T-cell (primary cell): ENCODE data around the gene TSPEAR. TPM values are rescaled to one million over a fixed set of nuclear protein-coding genes. Genes with fewer than 3 reads are reported as not detected.
"Not testable (repeated sequence)": the region's sequence is repeated elsewhere in the genome, so short reads cannot be mapped to it uniquely, and the experiment has no call there.

ENCODE experiments used
- ATAC-seq, 4 experiments: fragments of 200-7000 bp in 3 of 4; fragments of 150-1000 bp in 1 of 4; cut with Tn5 transposase; replicated peaks in 1 of 4; 1 replicate in 3 of 4; 2 replicates in 1 of 4; pipeline ENCODE4 v1.10.0; 2021; ENCODE audit warnings: moderate library complexity in 3 of 4, mild to moderate bottlenecking in 2 of 4, moderate number of reproducible peaks in 1 of 4
- CTCF ChIA-PET, 2 donors: fragments of 300-600 bp; sonication (Branson Sonifier 250); formaldehyde crosslinking; loops; one replicate each; lab custom pipeline; 2022; ENCODE audit warnings: antibody characterized with exemption in 2 of 2; lab: Charles Lee
- POLR2A ChIA-PET, 2 donors: fragments of 300-600 bp; sonication (Branson Sonifier 250); formaldehyde crosslinking; loops; one replicate each; lab custom pipeline; 2022; ENCODE audit warnings: antibody characterized with exemption in 2 of 2; lab: Charles Lee
- DNase-seq, 35 experiments: peaks; one replicate each; pipeline versions ENCODE4 v3.0.0 to v3.0.0-alpha.2; 2013 to 2023
- H3K27ac ChIP-seq: one replicate; pipeline ENCODE4 v1.5.1; 2013; ENCODE audit warnings: low read length
- H3K27me3 ChIP-seq, 2 experiments: replicated peaks in 1 of 2; 1 replicate in 1 of 2; 2 replicates in 1 of 2; pipeline versions ENCODE4 v1.6.1 to v1.7.0; 2013; ENCODE audit warnings: low read length in 1 of 2, mixed read lengths in 1 of 2; ENCODE audit not compliant: control insufficient read depth in 2 of 2, insufficient read depth in 2 of 2; ENCODE audit errors: extremely low read depth in 1 of 2
- H3K36me3 ChIP-seq, 2 donors: 1 replicate in 1 of 2; 2 replicates in 1 of 2; pipeline versions ENCODE4 v1.6.1 to v1.7.0; 2013; ENCODE audit warnings: low read length in 1 of 2; ENCODE audit not compliant: control insufficient read depth in 2 of 2, insufficient read depth in 1 of 2; ENCODE audit errors: extremely low read depth in 1 of 2
- H3K4me1 ChIP-seq, 2 experiments: 1 replicate in 1 of 2; 2 replicates in 1 of 2; pipeline versions ENCODE4 v1.6.1 to v1.7.0; 2013; ENCODE audit warnings: low read length in 2 of 2, mixed read lengths in 1 of 2; ENCODE audit not compliant: insufficient read depth in 2 of 2, control insufficient read depth in 1 of 2; ENCODE audit errors: extremely low read depth in 1 of 2
- H3K4me3 ChIP-seq, 2 donors: 1 replicate in 1 of 2; 2 replicates in 1 of 2; pipeline versions ENCODE4 v1.5.1 to v1.7.0; 2013; ENCODE audit warnings: mild to moderate bottlenecking in 2 of 2, low read length in 1 of 2, moderate library complexity in 1 of 2; ENCODE audit not compliant: control insufficient read depth in 1 of 2; ENCODE audit errors: extremely low read depth in 1 of 2
- H3K9me3 ChIP-seq: 2 replicates; pipeline ENCODE4 v1.7.0; 2013
- H3K27ac Mint-ChIP-seq, 2 donors: one replicate each; pipeline ENCODE4 v1.8.0; 2020 to 2021; ENCODE audit warnings: mild to moderate bottlenecking in 2 of 2, mixed read lengths in 2 of 2
- H3K27me3 Mint-ChIP-seq, 2 donors: one replicate each; pipeline ENCODE4 v1.8.0; 2021 to 2022; ENCODE audit warnings: mixed read lengths in 2 of 2
- H3K36me3 Mint-ChIP-seq: one replicate; pipeline ENCODE4 v1.8.0; 2021; ENCODE audit warnings: mixed read lengths
- H3K4me1 Mint-ChIP-seq, 3 donors: one replicate each; pipeline ENCODE4 v1.8.0; 2020 to 2022; ENCODE audit warnings: mixed read lengths in 3 of 3, mild to moderate bottlenecking in 1 of 3
- H3K4me3 Mint-ChIP-seq, 3 donors: one replicate each; pipeline ENCODE4 v1.8.0; 2020 to 2022; ENCODE audit warnings: mild to moderate bottlenecking in 3 of 3, mixed read lengths in 3 of 3, moderate library complexity in 3 of 3
- H3K9me3 Mint-ChIP-seq, 3 donors: one replicate each; pipeline ENCODE4 v1.8.0; 2020 to 2022; ENCODE audit warnings: mixed read lengths in 3 of 3
- WGBS: methylation state at CpG from one replicate; pipeline ENCODE4 v1.1.5; 2013; ENCODE audit warnings: missing lambda C conversion rate; ENCODE audit not compliant: insufficient coverage; 5-methylcytosine and 5-hydroxymethylcytosine counted together
- total RNA-seq, 35 experiments: library from RNA in 6 of 35; stranded (reverse) in 6 of 35; fragments of 120-200 nt in 1 of 35; gene quantifications; one replicate each; pipeline versions ENCODE4 v1.2.1 to v1.2.4 and lab custom pipeline; 2013 to 2026

The TSPEAR gene
- total RNA-seq, 5 donors from 2014 or later (not counting 1 experiment from before 2014, with no cell fraction given): not detected

GRCh38 chr21:44582055-44582454 is 129.3 kb downstream of the TSPEAR start:
- 73% methylated on average over 10 of the region's 15 CpGs for WGBS
- Mint-ChIP-seq H3K4me3 (no peak overlapping the region), H3K27ac (no peak overlapping the region), H3K9me3 (peaks cover 8 to 23% (median 16%) of the 10 kb centered on the region in 3 donors), H3K4me1 (peaks cover 20 to 24% (median 22%) of the 10 kb centered on the region in 3 donors), H3K27me3 (peaks cover 22 to 35% of the 10 kb centered on the region in 2 donors), H3K36me3 (no peaks in the 10 kb centered on the region)
- no peaks in the 10 kb centered on the region for H3K36me3 ChIP-seq
- peaks cover 0 to 15% of the 10 kb centered on the region in 2 experiments for H3K27me3 ChIP-seq
- ChIA-PET POLR2A (no interaction called here), CTCF (no interaction called here)
- DNase-seq (no peak), ATAC-seq (no peak)
- peaks cover 0 to 4% of the 10 kb centered on the region in 2 experiments for H3K4me1 ChIP-seq
- H3K9me3 ChIP-seq: no peaks in the 10 kb centered on the region
- H3K27ac ChIP-seq: no peak overlapping the region
- H3K4me3 ChIP-seq: no peak overlapping the region

- Histone ChIP-seq H3K36me3 (no peaks in the 10 kb centered on the region), H3K9me3 (no peaks in the 10 kb centered on the region), H3K27me3 (peaks cover 0 to 11% of the 10 kb centered on the region in 2 experiments), H3K27ac (no peak overlapping the region), H3K4me1 (peaks cover 0 to 4% of the 10 kb centered on the region in 2 experiments), H3K4me3 (no peak overlapping the region)
- H3K27ac Mint-ChIP-seq: no peak overlapping the region
- H3K4me3 Mint-ChIP-seq: peak overlapping the region in 1 of 3 donors; percentile 15
- H3K36me3 Mint-ChIP-seq: no peaks in the 10 kb centered on the region
- ATAC-seq (no peak), DNase-seq (no peak)
- ChIA-PET POLR2A (no interaction called here), CTCF (no interaction called here)
- H3K9me3 Mint-ChIP-seq: peaks cover 8 to 29% (median 16%) of the 10 kb centered on the region in 3 donors
- peaks cover 18 to 26% of the 10 kb centered on the region in 2 donors for H3K27me3 Mint-ChIP-seq
- H3K4me1 Mint-ChIP-seq: peaks cover 20 to 24% (median 22%) of the 10 kb centered on the region in 3 donors
- WGBS: no CpG with 5 or more reads among the region's 3 CpGs
Observed at GRCh38 chr21:44581158-44581557, 130.2 kb downstream of the TSPEAR start.

DNA sequence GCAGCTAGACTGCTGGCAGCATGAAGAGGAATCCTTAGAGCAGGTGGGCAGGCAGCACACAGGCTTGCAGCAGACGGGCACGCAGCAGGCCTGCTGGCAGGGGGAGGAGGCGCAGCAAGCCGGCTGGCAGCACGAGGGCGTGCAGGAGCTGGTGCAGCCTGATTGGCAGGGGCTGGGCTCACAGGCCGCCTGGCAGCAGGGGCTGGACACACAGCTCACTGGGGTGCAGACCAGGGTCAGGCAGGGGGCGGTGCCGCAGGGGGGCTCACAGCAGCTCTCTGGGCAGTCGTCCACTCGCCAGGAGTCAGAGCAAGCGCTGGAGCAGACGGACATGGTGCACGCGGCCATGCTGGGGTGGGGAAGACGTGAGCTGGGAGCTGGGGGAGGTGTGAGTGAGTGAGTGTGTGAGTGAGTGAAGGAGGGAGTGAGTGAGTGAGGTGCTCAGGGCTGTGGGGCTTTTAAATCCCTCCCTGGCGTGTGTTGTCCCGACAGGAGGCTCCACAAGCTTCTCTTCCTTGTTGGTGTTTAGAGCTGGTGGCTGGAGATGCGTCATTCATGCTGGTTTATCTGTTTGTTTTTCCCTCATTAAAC is 131.0 kb downstream of the TSPEAR start, which contains the start of gene KRTAP10-5:
Gene KRTAP10-5, minus strand, starts transcription at position 374 of the 591 bp plus-strand sequence. Its CDS starts 26 bp downstream, at position 348.
- H3K36me3 ChIP-seq, H3K27me3 ChIP-seq, POLR2A ChIA-PET, CTCF ChIA-PET, H3K36me3 Mint-ChIP-seq, H3K27ac ChIP-seq, ATAC-seq, H3K9me3 ChIP-seq, H3K4me3 ChIP-seq, H3K4me1 ChIP-seq, H3K27ac Mint-ChIP-seq: not testable (repeated sequence)
- 72% methylated on average over 17 of the region's 19 CpGs for WGBS
- peaks cover 13 to 23% of the 10 kb centered on the region in 2 donors for H3K27me3 Mint-ChIP-seq
- peaks cover 20 to 28% (median 22%) of the 10 kb centered on the region in 3 donors for H3K4me1 Mint-ChIP-seq
- peaks cover 8 to 29% (median 16%) of the 10 kb centered on the region in 3 donors for H3K9me3 Mint-ChIP-seq
- peak within 1 kb of the TSS in 2 of 3 donors; percentile 33 to 36 for H3K4me3 Mint-ChIP-seq
- DNase-seq: peak in 3 of 35 experiments; percentile 4 to 24 (median 7)

DNA sequence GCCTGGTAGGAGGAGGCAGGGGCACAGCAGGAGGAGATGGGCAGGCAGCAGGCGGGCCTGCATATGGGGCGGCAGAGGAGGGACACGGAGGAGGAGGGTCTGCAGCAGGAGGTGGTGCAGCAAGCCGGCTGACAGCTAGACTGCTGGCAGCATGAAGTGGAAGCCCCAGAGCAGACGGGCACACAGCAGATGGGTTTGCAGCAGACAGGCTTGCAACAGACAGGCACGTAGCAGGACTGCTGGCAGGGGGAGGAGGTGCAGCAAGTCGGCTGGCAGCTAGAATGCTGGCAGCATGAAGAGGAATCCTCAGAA is 131.6 kb downstream of the TSPEAR start:
- Histone ChIP-seq H3K9me3 (no peaks in the 10 kb centered on the region), H3K4me1 (peaks cover 0 to 5% of the 10 kb centered on the region in 2 experiments), H3K36me3 (no peaks in the 10 kb centered on the region), H3K27ac (no peak overlapping the region), H3K4me3 (no peak overlapping the region), H3K27me3 (peaks cover 0 to 14% of the 10 kb centered on the region in 2 experiments)
- ATAC-seq: no peak
- Mint-ChIP-seq H3K4me1 (peaks cover 22 to 33% (median 22%) of the 10 kb centered on the region in 3 donors), H3K9me3 (peaks cover 8 to 29% (median 16%) of the 10 kb centered on the region in 3 donors), H3K27ac (no peak overlapping the region), H3K4me3 (peak overlapping the region in 1 of 3 donors; percentile 33), H3K27me3 (peaks cover 13 to 22% of the 10 kb centered on the region in 2 donors), H3K36me3 (no peaks in the 10 kb centered on the region)
- ChIA-PET POLR2A (no interaction called here), CTCF (no interaction called here)
- DNase-seq: no peak
- WGBS: 72% methylated on average over 7 of the region's 7 CpGs

DNA sequence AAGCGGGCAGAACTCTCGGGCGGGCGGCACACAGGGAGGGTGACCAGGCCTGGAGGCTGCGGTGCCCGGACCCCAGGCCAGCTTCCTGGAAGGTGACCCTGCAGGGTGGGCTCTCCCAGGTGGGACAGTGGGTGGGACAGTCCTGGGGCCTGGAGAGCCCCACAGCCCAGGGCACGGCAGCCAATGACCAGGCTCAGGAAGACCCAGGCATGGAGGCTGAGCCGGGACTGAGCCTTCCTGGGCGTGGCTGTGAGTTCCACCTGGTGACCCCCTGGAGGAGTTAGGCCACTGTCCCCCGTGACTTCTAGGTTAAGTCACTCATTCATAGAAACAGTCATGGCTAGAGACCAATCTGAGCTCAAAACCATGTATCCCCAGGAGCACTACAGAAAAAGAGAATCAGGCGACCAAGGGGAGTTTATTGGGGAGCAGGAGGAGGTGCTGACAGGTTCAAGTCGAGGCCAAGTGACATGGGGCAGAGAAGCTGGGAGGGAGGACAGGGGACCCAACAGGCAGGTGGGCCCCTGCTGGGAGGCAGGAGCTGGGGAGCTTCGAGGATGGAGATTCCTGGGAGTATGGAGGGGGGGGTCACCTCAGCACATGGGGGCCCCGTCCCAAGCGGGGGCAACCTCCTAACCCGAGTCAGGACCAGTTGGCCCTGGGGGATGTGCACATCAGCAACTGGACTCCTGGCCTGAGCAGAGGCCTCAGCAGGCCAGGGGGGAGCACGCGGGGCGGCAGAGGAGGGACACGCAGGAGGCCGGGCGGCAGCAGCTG is 132.1 kb downstream of the TSPEAR start:
- Histone ChIP-seq H3K27me3 (peaks cover 0 to 20% of the 10 kb centered on the region in 2 experiments), H3K4me3 (no peak overlapping the region), H3K27ac (no peak overlapping the region), H3K4me1 (peaks cover 0 to 10% of the 10 kb centered on the region in 2 experiments), H3K9me3 (no peaks in the 10 kb centered on the region), H3K36me3 (no peaks in the 10 kb centered on the region)
- Mint-ChIP-seq H3K36me3 (no peaks in the 10 kb centered on the region), H3K4me3 (no peak overlapping the region), H3K4me1 (peaks cover 19 to 30% (median 19%) of the 10 kb centered on the region in 3 donors), H3K9me3 (peaks cover 8 to 29% (median 16%) of the 10 kb centered on the region in 3 donors), H3K27ac (no peak overlapping the region), H3K27me3 (peaks cover 14 to 19% of the 10 kb centered on the region in 2 donors)
- 66% methylated on average over 10 of the region's 22 CpGs for WGBS
- no peak for ATAC-seq
- POLR2A ChIA-PET: no interaction called here
- peak in 2 of 35 experiments; percentile 3 to 17 for DNase-seq
- CTCF ChIA-PET: no interaction called here

GRCh38 chr21:44578371-44579055 is 132.9 kb downstream of the TSPEAR start:
- Histone ChIP-seq H3K4me3 (no peak overlapping the region), H3K36me3 (no peaks in the 10 kb centered on the region), H3K4me1 (peaks cover 0 to 7% of the 10 kb centered on the region in 2 experiments), H3K9me3 (no peaks in the 10 kb centered on the region), H3K27me3 (peaks cover 0 to 21% of the 10 kb centered on the region in 2 experiments), H3K27ac (no peak overlapping the region)
- Mint-ChIP-seq H3K27me3 (peaks cover 13 to 15% of the 10 kb centered on the region in 2 donors), H3K9me3 (peaks cover 8 to 29% (median 16%) of the 10 kb centered on the region in 3 donors), H3K4me3 (no peak overlapping the region), H3K36me3 (no peaks in the 10 kb centered on the region), H3K27ac (peak overlapping the region in 1 of 2 donors; percentile 72), H3K4me1 (peaks cover 12 to 27% (median 12%) of the 10 kb centered on the region in 3 donors)
- ChIA-PET CTCF (no interaction called here), POLR2A (no interaction called here)
- DNase-seq (peak in 1 of 35 experiments; percentile 2), ATAC-seq (no peak)
- 94% methylated on average over 9 of the region's 17 CpGs for WGBS
